ENCODE results near the gene ZNF394.

GRCh38 chr7:99525713-99526440, 25.8 kb upstream of the ZNF394 start:
- TF ChIP-seq CTCF (IDR thresholded peaks at IDR 0.05; ENCODE audit: insufficient read depth, low read length) (peak; percentile 11), REST (IDR thresholded peaks at IDR 0.05; ENCODE audit: insufficient replicate concordance, low read depth) (no peak), POLR2AphosphoS5 (IDR thresholded peaks at IDR 0.05; ENCODE audit: low read depth) (no peak), SPI1 (IDR thresholded peaks at IDR 0.05; ENCODE audit: borderline replicate concordance, low read depth) (no peak)

Measured in HL-60 (cell line).